ENCODE measurements around the gene HASPIN.

DNA sequence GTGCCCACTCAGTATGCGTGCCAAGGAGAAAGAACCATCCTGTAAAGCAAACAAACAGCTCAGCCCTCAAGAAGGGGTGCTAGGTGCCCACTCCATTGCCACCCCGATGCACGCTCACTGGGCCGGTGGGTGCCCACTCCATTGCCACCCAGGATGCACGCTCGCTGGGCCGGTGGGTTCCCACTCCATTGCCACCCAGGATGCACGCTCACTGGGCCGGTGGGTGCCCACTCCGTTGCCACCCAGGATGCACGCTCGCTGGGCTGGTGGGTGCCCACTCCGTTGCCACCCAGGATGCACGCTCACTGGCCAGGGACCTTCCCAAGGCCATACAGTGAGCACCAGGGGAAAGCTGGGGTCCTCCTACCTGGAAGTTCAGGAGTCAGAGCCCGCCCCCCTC lies 28.1 kb downstream of the HASPIN start:
- TF ChIP-seq EZH2 (IDR thresholded peaks at IDR 0.05; ENCODE audit: low read depth) (no peak), CTCF (conservative IDR thresholded peaks at IDR 0.05) (no peak)

Data from PC-9 (cell line).